ENCODE data around the gene FOXE3. TPM values are rescaled to one million over a fixed set of nuclear protein-coding genes. Genes with fewer than 3 reads are reported as not detected.

The FOXE3 gene
- not detected for total RNA-seq

- TF ChIP-seq CTCF (IDR thresholded peaks at IDR 0.05; ENCODE audit: low read depth) = no peak
Observed at GRCh38 chr1:47415728-47416318, at the start of gene FOXE3. Gene FOXE3 (plus strand): TSS chr1:47416285. CDS start chr1:47416316, 31 bp downstream.

- no peak for TF ChIP-seq CTCF (IDR thresholded peaks at IDR 0.05; ENCODE audit: low read depth)
Observed at GRCh38 chr1:47367651-47368050, 48.4 kb upstream of the FOXE3 start.

GRCh38 chr1:47371016-47371517 lies 45.0 kb upstream of the FOXE3 start:
- TF ChIP-seq CTCF (IDR thresholded peaks at IDR 0.05; ENCODE audit: low read depth) = no peak

- TF ChIP-seq CTCF (IDR thresholded peaks at IDR 0.05; ENCODE audit: low read depth) = no peak
Observed at GRCh38 chr1:47374501-47374900, 41.6 kb upstream of the FOXE3 start.

GRCh38 chr1:47378147-47378546 lies 37.9 kb upstream of the FOXE3 start:
- TF ChIP-seq CTCF (IDR thresholded peaks at IDR 0.05; ENCODE audit: low read depth) = no peak

GRCh38 chr1:47380699-47381098 lies 35.4 kb upstream of the FOXE3 start:
- no peak for TF ChIP-seq CTCF (IDR thresholded peaks at IDR 0.05; ENCODE audit: low read depth)

- TF ChIP-seq CTCF (IDR thresholded peaks at IDR 0.05; ENCODE audit: low read depth) = no peak
Observed at GRCh38 chr1:47382399-47382983, 33.6 kb upstream of the FOXE3 start.
